Heart right ventricle (tissue), 16 donors: Measurements from ENCODE around the gene CDIPT. TPM values are rescaled to one million over a fixed set of nuclear protein-coding genes. Genes with fewer than 3 reads are reported as not detected.

Source experiments
- ATAC-seq, 8 donors: fragments of 200-7000 bp; cut with Tn5 transposase; one replicate each; pipeline ENCODE4 v1.9.1; 2020; ENCODE audit warnings: mild to moderate bottlenecking in 8 of 8, moderate library complexity in 8 of 8, moderate number of reproducible peaks in 1 of 8
- DNase-seq, 2 donors: peaks; one replicate each; pipeline ENCODE4 v3.0.0-alpha.2; 2020
- H3K27ac ChIP-seq, 10 donors: fragments of 200-600 bp; sonication (generic) in 2 of 10; one replicate each; pipeline versions ENCODE4 v1.5.0 to v1.8.0; 2020 to 2022; ENCODE audit warnings: mild to moderate bottlenecking in 3 of 10
- H3K27me3 ChIP-seq, 7 donors: fragments of 200-600 bp; one replicate each; pipeline ENCODE4 v1.8.0; 2021 to 2022; ENCODE audit warnings: mild to moderate bottlenecking in 2 of 7
- H3K36me3 ChIP-seq, 9 donors: fragments of 200-600 bp; sonication (generic) in 1 of 9; one replicate each; pipeline versions ENCODE4 v1.5.0 to v1.8.0; 2020 to 2022; ENCODE audit warnings: mild to moderate bottlenecking in 2 of 9
- H3K4me1 ChIP-seq, 9 donors: fragments of 200-600 bp; sonication (generic) in 1 of 9; one replicate each; pipeline versions ENCODE4 v1.5.0 to v1.8.0; 2020 to 2022; ENCODE audit warnings: mild to moderate bottlenecking in 4 of 9
- H3K4me3 ChIP-seq, 10 donors: fragments of 200-600 bp; sonication (generic) in 2 of 10; one replicate each; pipeline versions ENCODE4 v1.5.0 to v1.8.0; 2020 to 2022; ENCODE audit warnings: mild to moderate bottlenecking in 7 of 10, moderate library complexity in 2 of 10
- H3K9me3 ChIP-seq, 11 donors: fragments of 200-600 bp in 10 of 11; sonication (generic) in 2 of 11; one replicate each; pipeline versions ENCODE4 v1.5.0 to v1.8.0; 2013 to 2022; ENCODE audit warnings: mild to moderate bottlenecking in 2 of 11, control low read depth in 1 of 11, moderate library complexity in 1 of 11
- CTCF ChIP-seq, 9 donors: fragments of 200-600 bp; sonication (generic) in 2 of 9; IDR thresholded peaks; one replicate each; pipeline versions ENCODE4 v1.5.0 to v1.8.0; 2021 to 2022; ENCODE audit warnings: antibody characterized with exemption in 9 of 9, mild to moderate bottlenecking in 5 of 9, moderate library complexity in 1 of 9
- WGBS, 2 donors: extraction: QIAGEN DNeasy Blood & Tissue Kit; methylation state at CpG; one replicate each; pipeline ENCODE4 v1.1.7; 2013; ENCODE audit warnings: inconsistent platforms in 1 of 2; 5-methylcytosine and 5-hydroxymethylcytosine counted together
- intact Hi-C, 10 donors: fragments of 100-400 bp; cut with DNase I; formaldehyde crosslinking; loops; one replicate each; pipeline versions ENCODE4 v1.11.1 to v1.14.2; 2022
- polyA plus RNA-seq, 2 donors: library from polyadenylated mRNA; stranded (reverse); fragments of 200-250 nt; gene quantifications; one replicate each; pipeline ENCODE4 v1.2.3, GENCODE V29; 2013
- total RNA-seq, 10 donors: library from RNA; stranded (reverse); fragmentation: NEBNext Ultra II Directional in 3 of 10; extraction: Animal tissue kit (Norgen Biotek cat#: 25700) in 3 of 10; gene quantifications; one replicate each; pipeline versions ENCODE4 v1.2.1 to v1.2.4, GENCODE V29; 2021 to 2023
- donor health status: Arrhythmogenic right ventricular cardiomyopathy.
- donor health status: ischemic (EF 13 %, LVEDD 7.1; RV severe dilation, severe dysfunction).
- donor health status: healthy with polysubstance abuse.
- donor health status: DM: no; HTN: yes; CAD: no.
- donor health status: DM: no; HTN: no; CAD: no.
- donor health status: ischemic (EF 25% LVEDD 6.9; RV normal size, moderate dysfunction).
- donor health status: ischemic (EF 25% LVEDD 5.7; RV mildly dilated, moderate dysfunction).
- donor health status: healthy.
- donor health status: DM: yes; HTN: yes; CAD: no.
- donor health status: Ischemic cardiomyopathy.
- donor health status: ischemic (EF 35%, LVEDD 5.7; RV mildly dilated, moderate dysfunction).
- donor health status: nonischemic (EF 11% LVEDD 7.7; RV severe dilation, severe dysfunction).
- donor health status: DM: yes; HTN: yes; CAD: no.
- donor health status: PGD.
- donor health status: ischemic (EF 29% LVEDD 5.4; RV normal size, mild dysfunction).
- donor health status: nonischemic (EF 23%, LVEDD 6.1; RV moderate dilation, normal function).

CDIPT gene
- total and polyA plus RNA-seq, 12 donors, result 55.1 to 99.6 (median 72.7) TPM

- peaks cover 0 to 16% (median 0%) of the 10 kb centered on the region in 7 donors for H3K27me3 ChIP-seq
- H3K9me3 ChIP-seq, result no peaks in the 10 kb centered on the region
- H3K4me1 ChIP-seq, result peaks cover 32 to 86% (median 76%) of the 10 kb centered on the region in 9 donors
- peak; percentile 68 to 77 for DNase-seq
- intact Hi-C loops, result loop anchor here in 5 of 10 donors (5.0 to 10.0 kb wide), 5 partner anchors 35 to 843 kb away; partner anchors contain the start of genes FBRS (in 1 of the 5), HIRIP3 (in 1 of the 5), INO80E (in 1 of the 5) and PRR14 (in 1 of the 5)
- ATAC-seq, result peak in 3 of 8 donors; percentile 1 to 5 (median 3)
- no peak for TF ChIP-seq CTCF (IDR thresholded peaks at IDR 0.05)
- peak within 1 kb of the TSS; percentile 86 to 97 (median 91) for H3K27ac ChIP-seq
- WGBS, 2 donors, result 3 to 4% methylated on average over 64 to 69 of the region's 69 CpGs
- peak within 1 kb of the TSS; percentile 36 to 73 (median 64) for H3K4me3 ChIP-seq
- peaks cover 0 to 22% (median 14%) of the 10 kb centered on the region in 9 donors for H3K36me3 ChIP-seq
Measured at GRCh38 chr16:29811896-29812665, 50.9 kb downstream of the CDIPT start, which contains the start of gene PRRT2. Gene PRRT2, plus strand, starts transcription at chr16:29812193. Its CDS starts 862 bp downstream, at chr16:29813055.

GRCh38 chr16:29811170-29811895 lies 51.7 kb downstream of the CDIPT start:
- intact Hi-C loops, result loop anchor here in 5 of 10 donors (5.0 to 10.0 kb wide), 5 partner anchors 36 to 843 kb away; partner anchors contain the start of genes FBRS (in 1 of the 5), HIRIP3 (in 1 of the 5), INO80E (in 1 of the 5) and PRR14 (in 1 of the 5)
- ATAC-seq (peak; percentile 69 to 84 (median 76)), DNase-seq (peak; percentile 96 to 97)
- H3K27me3 ChIP-seq, result peaks cover 0 to 16% (median 0%) of the 10 kb centered on the region in 7 donors
- 0 to 1% methylated on average over 31 of the region's 31 CpGs for WGBS, 2 donors
- peak overlapping the region; percentile 36 to 73 (median 64) for H3K4me3 ChIP-seq
- peaks cover 32 to 81% (median 72%) of the 10 kb centered on the region in 9 donors for H3K4me1 ChIP-seq
- no peaks in the 10 kb centered on the region for H3K9me3 ChIP-seq
- peak in 1 of 9 donors; percentile 14 for TF ChIP-seq CTCF (IDR thresholded peaks at IDR 0.05)
- peaks cover 0 to 22% (median 14%) of the 10 kb centered on the region in 9 donors for H3K36me3 ChIP-seq
- peak overlapping the region; percentile 86 to 97 (median 91) for H3K27ac ChIP-seq

GRCh38 chr16:29810699-29811169 lies 52.3 kb downstream of the CDIPT start:
- no peaks in the 10 kb centered on the region for H3K9me3 ChIP-seq
- intact Hi-C loops, result loop anchor here in 5 of 10 donors (5.0 to 10.0 kb wide), 5 partner anchors 37 to 844 kb away; partner anchors contain the start of genes FBRS (in 1 of the 5), HIRIP3 (in 1 of the 5), INO80E (in 1 of the 5) and PRR14 (in 1 of the 5)
- peaks cover 0 to 16% (median 0%) of the 10 kb centered on the region in 7 donors for H3K27me3 ChIP-seq
- TF ChIP-seq CTCF (IDR thresholded peaks at IDR 0.05), result no peak
- peak overlapping the region in 6 of 10 donors; percentile 61 to 73 (median 66) for H3K4me3 ChIP-seq
- no peak for DNase-seq
- peak overlapping the region in 9 of 10 donors; percentile 86 to 97 (median 92) for H3K27ac ChIP-seq
- peaks cover 0 to 22% (median 14%) of the 10 kb centered on the region in 9 donors for H3K36me3 ChIP-seq
- 17 to 23% methylated on average over 9 of the region's 9 CpGs for WGBS, 2 donors
- ATAC-seq, result no peak
- H3K4me1 ChIP-seq, result peaks cover 32 to 80% (median 72%) of the 10 kb centered on the region in 9 donors
